ENCODE data around the gene THBS3. TPM values are rescaled to one million over a fixed set of nuclear protein-coding genes. Genes with fewer than 3 reads are reported as not detected.
A peak's percentile ranks its signal among the peaks of the same experiment; 100 is the strongest.

Gene THBS3
- total and polyA plus RNA-seq, 5 donors from 2014 or later: 2.7 to 18.4 (median 3.7) TPM

- no peak for DNase-seq
- Histone ChIP-seq H3K27me3 (ENCODE audit: control insufficient read depth, insufficient read depth, low read length) (no peaks in the 10 kb centered on the region), H3K9me3 (ENCODE audit: control insufficient read depth in 2 of 2, low read length in 2 of 2) (no peaks in the 10 kb centered on the region), H3K4me3 (ENCODE audit: low read depth, low read length) (no peak overlapping the region), H3K27ac (ENCODE audit: insufficient read depth, low read length, poor library complexity, severe bottlenecking) (no peak overlapping the region), H3K36me3 (ENCODE audit: control insufficient read depth, insufficient read depth, low read length) (no peaks in the 10 kb centered on the region), H3K4me1 (ENCODE audit: control insufficient read depth, insufficient read depth, low read length, poor library complexity, severe bottlenecking) (peaks cover 4% of the 10 kb centered on the region)
- Mint-ChIP-seq H3K36me3 (peaks cover 10% of the 10 kb centered on the region), H3K4me3 (peak overlapping the region in 1 of 4 donors; percentile 58), H3K9me3 (no peaks in the 10 kb centered on the region), H3K4me1 (peaks cover 0 to 11% (median 8%) of the 10 kb centered on the region in 4 donors), H3K27me3 (no peaks in the 10 kb centered on the region), H3K27ac (peak overlapping the region in 1 of 3 donors; percentile 20)
- no peak for ATAC-seq (ENCODE audit: low read depth in 2 of 2)
Observed at GRCh38 chr1:155187456-155187891, 20.2 kb downstream of the THBS3 start.

- no peak for ATAC-seq (ENCODE audit: low read depth in 2 of 2)
- no peak for DNase-seq
- no peaks in the 10 kb centered on the region for H3K9me3 ChIP-seq (ENCODE audit: control insufficient read depth in 2 of 2, low read length in 2 of 2)
- H3K36me3 ChIP-seq (ENCODE audit: control insufficient read depth, insufficient read depth, low read length): no peaks in the 10 kb centered on the region
- H3K4me1 Mint-ChIP-seq: peaks cover 0 to 8% (median 5%) of the 10 kb centered on the region in 4 donors
- H3K4me3 ChIP-seq (ENCODE audit: low read depth, low read length): no peak overlapping the region
- H3K9me3 Mint-ChIP-seq: no peaks in the 10 kb centered on the region
- no peaks in the 10 kb centered on the region for H3K4me1 ChIP-seq (ENCODE audit: control insufficient read depth, insufficient read depth, low read length, poor library complexity, severe bottlenecking)
- H3K27me3 Mint-ChIP-seq: no peaks in the 10 kb centered on the region
- no peak overlapping the region for H3K27ac ChIP-seq (ENCODE audit: insufficient read depth, low read length, poor library complexity, severe bottlenecking)
- H3K36me3 Mint-ChIP-seq: peaks cover 10% of the 10 kb centered on the region
- H3K27me3 ChIP-seq (ENCODE audit: control insufficient read depth, insufficient read depth, low read length): no peaks in the 10 kb centered on the region
- H3K4me3 Mint-ChIP-seq: peak overlapping the region in 1 of 4 donors; percentile 10
- H3K27ac Mint-ChIP-seq: peak overlapping the region in 1 of 3 donors; percentile 20
Observed at GRCh38 chr1:155186794-155187455, 20.8 kb downstream of the THBS3 start.

GRCh38 chr1:155186067-155186793 is 21.5 kb downstream of the THBS3 start:
- H3K27ac ChIP-seq (ENCODE audit: insufficient read depth, low read length, poor library complexity, severe bottlenecking): no peak overlapping the region
- ATAC-seq (ENCODE audit: low read depth in 2 of 2): no peak
- no peaks in the 10 kb centered on the region for H3K4me1 ChIP-seq (ENCODE audit: control insufficient read depth, insufficient read depth, low read length, poor library complexity, severe bottlenecking)
- H3K9me3 Mint-ChIP-seq: no peaks in the 10 kb centered on the region
- peaks cover 0 to 8% (median 5%) of the 10 kb centered on the region in 4 donors for H3K4me1 Mint-ChIP-seq
- peak overlapping the region in 1 of 4 donors; percentile 10 for H3K4me3 Mint-ChIP-seq
- H3K9me3 ChIP-seq (ENCODE audit: control insufficient read depth in 2 of 2, low read length in 2 of 2): no peaks in the 10 kb centered on the region
- no peaks in the 10 kb centered on the region for H3K27me3 Mint-ChIP-seq
- H3K27me3 ChIP-seq (ENCODE audit: control insufficient read depth, insufficient read depth, low read length): no peaks in the 10 kb centered on the region
- peaks cover 10% of the 10 kb centered on the region for H3K36me3 Mint-ChIP-seq
- no peak for DNase-seq
- H3K27ac Mint-ChIP-seq: no peak overlapping the region
- no peaks in the 10 kb centered on the region for H3K36me3 ChIP-seq (ENCODE audit: control insufficient read depth, insufficient read depth, low read length)
- no peak overlapping the region for H3K4me3 ChIP-seq (ENCODE audit: low read depth, low read length)

GRCh38 chr1:155185783-155186066 is 22.0 kb downstream of the THBS3 start:
- Mint-ChIP-seq H3K4me3 (no peak overlapping the region), H3K27ac (no peak overlapping the region), H3K27me3 (no peaks in the 10 kb centered on the region), H3K9me3 (no peaks in the 10 kb centered on the region), H3K36me3 (peaks cover 10% of the 10 kb centered on the region), H3K4me1 (peaks cover 0 to 8% (median 5%) of the 10 kb centered on the region in 4 donors)
- no peak for ATAC-seq (ENCODE audit: low read depth in 2 of 2)
- H3K36me3 ChIP-seq (ENCODE audit: control insufficient read depth, insufficient read depth, low read length): no peaks in the 10 kb centered on the region
- DNase-seq: no peak
- H3K4me1 ChIP-seq (ENCODE audit: control insufficient read depth, insufficient read depth, low read length, poor library complexity, severe bottlenecking): no peaks in the 10 kb centered on the region
- no peak overlapping the region for H3K4me3 ChIP-seq (ENCODE audit: low read depth, low read length)
- no peaks in the 10 kb centered on the region for H3K9me3 ChIP-seq (ENCODE audit: control insufficient read depth in 2 of 2, low read length in 2 of 2)
- no peak overlapping the region for H3K27ac ChIP-seq (ENCODE audit: insufficient read depth, low read length, poor library complexity, severe bottlenecking)
- no peaks in the 10 kb centered on the region for H3K27me3 ChIP-seq (ENCODE audit: control insufficient read depth, insufficient read depth, low read length)

- no peak for DNase-seq
- Histone ChIP-seq H3K4me3 (ENCODE audit: low read depth, low read length) (no peak overlapping the region), H3K27ac (ENCODE audit: insufficient read depth, low read length, poor library complexity, severe bottlenecking) (no peak overlapping the region), H3K27me3 (ENCODE audit: control insufficient read depth, insufficient read depth, low read length) (no peaks in the 10 kb centered on the region), H3K9me3 (ENCODE audit: control insufficient read depth in 2 of 2, low read length in 2 of 2) (no peaks in the 10 kb centered on the region), H3K36me3 (ENCODE audit: control insufficient read depth, insufficient read depth, low read length) (no peaks in the 10 kb centered on the region), H3K4me1 (ENCODE audit: control insufficient read depth, insufficient read depth, low read length, poor library complexity, severe bottlenecking) (no peaks in the 10 kb centered on the region)
- Mint-ChIP-seq H3K4me1 (peaks cover 0 to 8% (median 5%) of the 10 kb centered on the region in 4 donors), H3K9me3 (no peaks in the 10 kb centered on the region), H3K27ac (no peak overlapping the region), H3K36me3 (peaks cover 10% of the 10 kb centered on the region), H3K27me3 (no peaks in the 10 kb centered on the region), H3K4me3 (peak overlapping the region in 1 of 4 donors; percentile 52)
- peak in 1 of 2 donors; percentile 52 for ATAC-seq (ENCODE audit: low read depth in 2 of 2)
Observed at GRCh38 chr1:155184835-155185782, 22.6 kb downstream of the THBS3 start.

GRCh38 chr1:155184351-155184811 is 23.3 kb downstream of the THBS3 start:
- Mint-ChIP-seq H3K27ac (no peak overlapping the region), H3K4me3 (peak overlapping the region in 1 of 4 donors; percentile 52), H3K36me3 (peaks cover 10% of the 10 kb centered on the region), H3K4me1 (peaks cover 0 to 8% (median 5%) of the 10 kb centered on the region in 4 donors), H3K9me3 (no peaks in the 10 kb centered on the region), H3K27me3 (no peaks in the 10 kb centered on the region)
- Histone ChIP-seq H3K4me3 (ENCODE audit: low read depth, low read length) (no peak overlapping the region), H3K4me1 (ENCODE audit: control insufficient read depth, insufficient read depth, low read length, poor library complexity, severe bottlenecking) (no peaks in the 10 kb centered on the region), H3K9me3 (ENCODE audit: control insufficient read depth in 2 of 2, low read length in 2 of 2) (no peaks in the 10 kb centered on the region), H3K27me3 (ENCODE audit: control insufficient read depth, insufficient read depth, low read length) (no peaks in the 10 kb centered on the region), H3K27ac (ENCODE audit: insufficient read depth, low read length, poor library complexity, severe bottlenecking) (no peak overlapping the region), H3K36me3 (ENCODE audit: control insufficient read depth, insufficient read depth, low read length) (peaks cover 4% of the 10 kb centered on the region)
- ATAC-seq (ENCODE audit: low read depth in 2 of 2) (no peak), DNase-seq (no peak)

GRCh38 chr1:155183775-155184221 is 23.9 kb downstream of the THBS3 start:
- Mint-ChIP-seq H3K27ac (peak overlapping the region in 1 of 3 donors; percentile 6), H3K27me3 (no peaks in the 10 kb centered on the region), H3K36me3 (peaks cover 13% of the 10 kb centered on the region), H3K4me3 (no peak overlapping the region), H3K9me3 (no peaks in the 10 kb centered on the region), H3K4me1 (peaks cover 0 to 8% (median 5%) of the 10 kb centered on the region in 4 donors)
- peaks cover 5% of the 10 kb centered on the region for H3K36me3 ChIP-seq (ENCODE audit: control insufficient read depth, insufficient read depth, low read length)
- no peaks in the 10 kb centered on the region for H3K27me3 ChIP-seq (ENCODE audit: control insufficient read depth, insufficient read depth, low read length)
- H3K9me3 ChIP-seq (ENCODE audit: control insufficient read depth in 2 of 2, low read length in 2 of 2): no peaks in the 10 kb centered on the region
- no peak overlapping the region for H3K27ac ChIP-seq (ENCODE audit: insufficient read depth, low read length, poor library complexity, severe bottlenecking)
- DNase-seq (no peak), ATAC-seq (ENCODE audit: low read depth in 2 of 2) (no peak)
- H3K4me1 ChIP-seq (ENCODE audit: control insufficient read depth, insufficient read depth, low read length, poor library complexity, severe bottlenecking): no peaks in the 10 kb centered on the region
- no peak overlapping the region for H3K4me3 ChIP-seq (ENCODE audit: low read depth, low read length)
